ENCODE results near the gene KCNQ1. TPM values are rescaled to one million over a fixed set of nuclear protein-coding genes. Genes with fewer than 3 reads are reported as not detected.

KCNQ1 gene
- total and polyA plus RNA-seq, 2 of the 13 experiments (the other 11 are each of a cell fraction or from before 2014, with no cell fraction given): 0.02 to 0.08 TPM

DNA sequence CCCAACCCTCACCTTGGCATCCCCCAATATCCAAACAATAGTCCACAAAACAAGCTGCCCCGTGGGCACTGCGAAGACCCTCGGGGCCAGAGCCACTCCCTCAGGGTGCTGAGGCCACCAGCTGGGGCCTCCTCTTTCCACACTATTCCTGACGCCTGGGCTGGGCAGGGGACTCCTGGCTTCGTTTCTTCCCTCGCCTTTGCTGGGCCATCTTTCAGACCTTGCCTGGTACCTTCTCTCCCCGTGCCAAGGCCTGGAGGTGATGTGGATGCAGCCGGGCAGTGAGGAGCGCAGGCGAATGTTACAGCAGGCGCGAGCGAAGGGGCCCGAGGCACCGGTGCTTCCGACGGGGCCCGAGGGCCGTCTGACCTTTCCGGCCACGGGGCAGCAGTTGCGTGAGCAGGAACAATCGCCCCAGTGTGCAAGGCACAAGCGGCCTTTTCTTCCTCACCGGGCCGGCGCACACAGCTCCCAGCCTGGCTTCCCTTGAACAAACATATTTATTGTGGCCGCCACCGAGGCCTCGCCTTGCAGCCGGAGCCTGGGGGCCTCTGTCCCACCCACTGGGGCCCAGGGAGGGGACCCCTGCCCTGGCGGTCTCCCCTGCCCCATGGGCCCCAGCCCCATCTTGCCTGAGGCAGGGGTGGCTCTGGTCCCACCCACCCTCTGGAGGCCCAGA lies 287.6 kb downstream of the KCNQ1 start (continued):
- TF ChIP-seq, protein P1, sequence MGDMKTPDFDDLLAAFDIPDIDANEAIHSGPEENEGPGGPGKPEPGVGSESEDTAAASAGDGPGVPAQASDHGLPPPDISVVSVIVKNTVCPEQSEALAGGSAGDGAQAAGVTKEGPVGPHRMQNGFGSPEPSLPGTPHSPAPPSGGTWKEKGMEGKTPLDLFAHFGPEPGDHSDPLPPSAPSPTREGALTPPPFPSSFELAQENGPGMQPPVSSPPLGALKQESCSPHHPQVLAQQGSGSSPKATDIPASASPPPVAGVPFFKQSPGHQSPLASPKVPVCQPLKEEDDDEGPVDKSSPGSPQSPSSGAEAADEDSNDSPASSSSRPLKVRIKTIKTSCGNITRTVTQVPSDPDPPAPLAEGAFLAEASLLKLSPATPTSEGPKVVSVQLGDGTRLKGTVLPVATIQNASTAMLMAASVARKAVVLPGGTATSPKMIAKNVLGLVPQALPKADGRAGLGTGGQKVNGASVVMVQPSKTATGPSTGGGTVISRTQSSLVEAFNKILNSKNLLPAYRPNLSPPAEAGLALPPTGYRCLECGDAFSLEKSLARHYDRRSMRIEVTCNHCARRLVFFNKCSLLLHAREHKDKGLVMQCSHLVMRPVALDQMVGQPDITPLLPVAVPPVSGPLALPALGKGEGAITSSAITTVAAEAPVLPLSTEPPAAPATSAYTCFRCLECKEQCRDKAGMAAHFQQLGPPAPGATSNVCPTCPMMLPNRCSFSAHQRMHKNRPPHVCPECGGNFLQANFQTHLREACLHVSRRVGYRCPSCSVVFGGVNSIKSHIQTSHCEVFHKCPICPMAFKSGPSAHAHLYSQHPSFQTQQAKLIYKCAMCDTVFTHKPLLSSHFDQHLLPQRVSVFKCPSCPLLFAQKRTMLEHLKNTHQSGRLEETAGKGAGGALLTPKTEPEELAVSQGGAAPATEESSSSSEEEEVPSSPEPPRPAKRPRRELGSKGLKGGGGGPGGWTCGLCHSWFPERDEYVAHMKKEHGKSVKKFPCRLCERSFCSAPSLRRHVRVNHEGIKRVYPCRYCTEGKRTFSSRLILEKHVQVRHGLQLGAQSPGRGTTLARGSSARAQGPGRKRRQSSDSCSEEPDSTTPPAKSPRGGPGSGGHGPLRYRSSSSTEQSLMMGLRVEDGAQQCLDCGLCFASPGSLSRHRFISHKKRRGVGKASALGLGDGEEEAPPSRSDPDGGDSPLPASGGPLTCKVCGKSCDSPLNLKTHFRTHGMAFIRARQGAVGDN (CRISPR knock-in tag; IDR thresholded peaks at IDR 0.05): peak; percentile 96
- TF ChIP-seq ZFAT (CRISPR knock-in tag; conservative IDR thresholded peaks at IDR 0.05) (no peak), KDM4B (CRISPR knock-in tag; IDR thresholded peaks at IDR 0.05) (peak; percentile 63; the same call in 1 of the 2 replicates), ZSCAN20 (CRISPR knock-in tag; IDR thresholded peaks at IDR 0.05; ENCODE audit: borderline replicate concordance) (no peak; the same call in 1 of the 2 replicates), ZKSCAN8 (CRISPR knock-in tag; IDR thresholded peaks at IDR 0.05; ENCODE audit: borderline replicate concordance) (peak; percentile 64; the same call in 1 of the 2 replicates), TCF12 (IDR thresholded peaks at IDR 0.05) (no peak), TCF12 (CRISPR knock-in tag; IDR thresholded peaks at IDR 0.05) (0 out of 2 replicates have a peak, but pooled peaks have one; percentile 17), ZNF546 (CRISPR knock-in tag; conservative IDR thresholded peaks at IDR 0.05) (peak; percentile 54; the same call in 1 of the 2 replicates), NPAS2 (CRISPR knock-in tag; IDR thresholded peaks at IDR 0.05; ENCODE audit: borderline replicate concordance) (no peak), GTF2F1 (IDR thresholded peaks at IDR 0.05; ENCODE audit: low read length) (no peak), ZSCAN12 (CRISPR knock-in tag; IDR thresholded peaks at IDR 0.05) (0 out of 2 replicates have a peak, but pooled peaks have one; percentile 65), ZNF143 (CRISPR knock-in tag; IDR thresholded peaks at IDR 0.05) (no peak; the same call in 1 of the 2 replicates), ZNF891 (CRISPR knock-in tag; IDR thresholded peaks at IDR 0.05) (no peak), CENPX (CRISPR knock-in tag; IDR thresholded peaks at IDR 0.05) (no peak), CREB1 (IDR thresholded peaks at IDR 0.05) (no peak), CREB1 (CRISPR knock-in tag; IDR thresholded peaks at IDR 0.05) (no peak), U2AF1 (optimal IDR thresholded peaks at IDR 0.05; ENCODE audit: low read depth, low read length) (no peak), ZEB1 (IDR thresholded peaks at IDR 0.05; ENCODE audit: insufficient replicate concordance, low read depth) (no peak), HHEX (CRISPR knock-in tag; IDR thresholded peaks at IDR 0.05) (0 out of 2 replicates have a peak, but pooled peaks have one; percentile 39), ZNF790 (CRISPR knock-in tag; IDR thresholded peaks at IDR 0.05; ENCODE audit: borderline replicate concordance) (no peak), ZFP82 (CRISPR knock-in tag; IDR thresholded peaks at IDR 0.05; ENCODE audit: borderline replicate concordance) (no peak), ARNT (IDR thresholded peaks at IDR 0.05) (no peak), PCBP1 (IDR thresholded peaks at IDR 0.05; ENCODE audit: borderline replicate concordance, low read depth, low read length) (no peak)
- TF ChIP-seq, protein P2, sequence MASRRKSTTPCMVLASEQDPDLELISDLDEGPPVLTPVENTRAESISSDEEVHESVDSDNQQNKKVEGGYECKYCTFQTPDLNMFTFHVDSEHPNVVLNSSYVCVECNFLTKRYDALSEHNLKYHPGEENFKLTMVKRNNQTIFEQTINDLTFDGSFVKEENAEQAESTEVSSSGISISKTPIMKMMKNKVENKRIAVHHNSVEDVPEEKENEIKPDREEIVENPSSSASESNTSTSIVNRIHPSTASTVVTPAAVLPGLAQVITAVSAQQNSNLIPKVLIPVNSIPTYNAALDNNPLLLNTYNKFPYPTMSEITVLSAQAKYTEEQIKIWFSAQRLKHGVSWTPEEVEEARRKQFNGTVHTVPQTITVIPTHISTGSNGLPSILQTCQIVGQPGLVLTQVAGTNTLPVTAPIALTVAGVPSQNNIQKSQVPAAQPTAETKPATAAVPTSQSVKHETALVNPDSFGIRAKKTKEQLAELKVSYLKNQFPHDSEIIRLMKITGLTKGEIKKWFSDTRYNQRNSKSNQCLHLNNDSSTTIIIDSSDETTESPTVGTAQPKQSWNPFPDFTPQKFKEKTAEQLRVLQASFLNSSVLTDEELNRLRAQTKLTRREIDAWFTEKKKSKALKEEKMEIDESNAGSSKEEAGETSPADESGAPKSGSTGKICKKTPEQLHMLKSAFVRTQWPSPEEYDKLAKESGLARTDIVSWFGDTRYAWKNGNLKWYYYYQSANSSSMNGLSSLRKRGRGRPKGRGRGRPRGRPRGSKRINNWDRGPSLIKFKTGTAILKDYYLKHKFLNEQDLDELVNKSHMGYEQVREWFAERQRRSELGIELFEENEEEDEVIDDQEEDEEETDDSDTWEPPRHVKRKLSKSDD (CRISPR knock-in tag; IDR thresholded peaks at IDR 0.05; ENCODE audit: low read depth): peak; percentile 85; the same call in 1 of the 2 replicates
- TF ChIP-seq, protein P3, sequence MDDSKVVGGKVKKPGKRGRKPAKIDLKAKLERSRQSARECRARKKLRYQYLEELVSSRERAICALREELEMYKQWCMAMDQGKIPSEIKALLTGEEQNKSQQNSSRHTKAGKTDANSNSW (CRISPR knock-in tag; IDR thresholded peaks at IDR 0.05; ENCODE audit: borderline replicate concordance): no peak

Data from HepG2 (cell line).